ENCODE results near the gene HOXA5.
A peak's percentile ranks its signal among the peaks of the same experiment; 100 is the strongest.

HOXA5 gene

DNA sequence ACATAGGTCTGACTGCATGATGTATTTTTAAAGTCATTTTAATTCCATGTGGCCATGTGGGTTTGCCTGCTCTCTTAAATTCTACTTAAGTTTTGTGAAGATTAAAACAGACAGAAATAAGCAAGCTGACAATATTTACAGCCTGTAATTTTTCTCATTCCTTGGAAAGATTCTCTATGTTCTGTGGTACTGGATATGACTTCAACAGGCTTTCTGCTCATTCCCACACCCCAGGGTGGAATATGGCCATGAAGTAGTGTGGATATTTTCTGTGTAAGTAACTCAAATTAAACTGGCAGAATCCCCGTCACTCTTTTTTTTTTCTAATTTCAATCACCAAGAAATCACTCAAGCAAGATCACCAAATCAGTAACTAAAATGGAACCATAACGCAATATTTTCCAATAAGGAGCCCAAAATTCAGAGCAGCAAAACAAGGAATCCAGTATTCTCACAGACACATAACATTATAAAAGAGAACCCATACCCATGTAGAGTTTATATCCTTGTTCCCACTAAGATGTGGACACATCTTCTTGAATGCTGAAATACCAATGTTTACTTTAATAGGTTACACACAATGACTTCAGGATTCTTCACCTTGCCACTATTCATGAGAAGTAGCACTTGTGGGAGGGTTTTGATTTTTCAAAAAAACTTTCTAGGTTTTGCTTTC lies 5.7 kb downstream of the HOXA5 start:
- DNase-seq (ENCODE audit: low read depth in 1 of 2, low spot score in 1 of 2): no peak

DNA sequence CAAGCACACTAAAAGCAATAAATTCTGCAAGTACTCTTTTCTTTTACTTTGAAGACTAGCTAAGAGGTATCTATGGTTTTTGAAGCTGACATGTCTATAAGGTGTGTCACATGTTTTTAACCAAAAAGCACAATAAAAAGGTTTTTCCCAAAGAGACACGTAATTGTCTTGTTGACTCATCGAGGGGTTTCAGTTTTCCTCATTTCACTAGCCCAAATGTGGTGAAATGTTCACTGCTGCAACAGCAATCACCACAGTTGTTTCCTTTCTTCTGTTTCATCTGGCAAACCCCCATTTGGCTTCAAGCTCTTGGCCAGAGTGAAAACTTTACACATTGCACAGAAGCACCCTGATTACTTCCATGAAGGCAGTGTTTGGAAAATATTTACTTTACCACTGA lies 9.1 kb downstream of the HOXA5 start:
- no peak for DNase-seq (ENCODE audit: low read depth in 1 of 2, low spot score in 1 of 2)

DNA sequence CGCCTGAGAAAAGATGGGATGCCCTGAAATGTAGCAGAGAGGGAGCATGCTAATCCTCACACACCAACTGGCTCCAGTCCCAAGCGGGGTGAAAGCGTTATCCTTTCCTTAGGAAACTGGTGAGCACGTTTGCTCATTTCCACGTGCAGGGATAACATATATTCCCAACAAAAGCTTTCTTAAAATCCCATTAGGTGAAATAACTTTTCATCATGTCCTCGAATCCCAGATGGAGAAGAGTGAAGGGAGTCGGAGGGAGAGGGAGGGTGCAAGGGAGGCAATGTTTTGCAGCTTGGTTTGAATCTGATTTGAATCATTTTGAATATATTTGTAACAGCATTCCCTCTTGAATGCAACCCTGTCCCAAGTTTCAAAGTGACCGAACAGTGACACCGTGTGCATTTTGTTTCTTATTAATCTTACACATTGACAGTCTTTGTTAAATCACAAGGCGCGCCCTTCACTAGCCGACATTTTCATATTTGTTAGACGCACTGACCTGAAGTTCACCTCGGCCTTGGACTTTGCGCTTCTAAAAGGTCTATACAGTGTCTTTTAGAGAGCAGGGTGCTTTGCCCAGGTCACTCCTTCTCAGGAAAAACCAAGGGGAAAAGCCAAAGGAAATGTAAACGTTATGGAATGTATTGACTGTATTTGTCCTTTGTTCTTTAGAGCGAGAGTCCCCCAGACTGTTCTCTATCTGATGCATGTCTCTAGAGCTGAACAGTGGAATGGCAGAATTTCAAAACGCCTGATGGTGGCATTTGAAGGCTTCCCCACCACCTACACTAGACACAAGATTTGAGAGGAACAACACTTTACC lies 9.9 kb downstream of the HOXA5 start:
- no peak for DNase-seq (ENCODE audit: low read depth in 1 of 2, low spot score in 1 of 2)

DNA sequence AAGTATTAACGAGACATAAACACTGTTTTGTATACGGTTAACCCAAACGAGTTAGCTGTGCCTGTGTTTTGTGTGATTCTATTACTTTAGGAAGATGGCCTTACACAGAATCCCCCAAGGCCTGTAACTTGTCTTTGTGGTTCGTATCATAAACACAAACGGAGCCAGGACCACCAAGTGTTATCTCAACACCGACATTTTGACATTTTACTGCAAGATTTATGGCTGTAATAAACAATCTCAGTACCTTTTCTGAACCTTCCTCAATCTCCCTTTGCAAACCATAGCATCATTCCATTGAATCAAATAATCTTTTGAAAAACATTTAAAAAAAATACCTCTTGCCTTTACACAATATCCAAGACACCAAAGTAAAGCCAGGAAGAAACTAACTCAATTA lies 10.5 kb downstream of the HOXA5 start:
- no peak for DNase-seq (ENCODE audit: low read depth in 1 of 2, low spot score in 1 of 2)

DNA sequence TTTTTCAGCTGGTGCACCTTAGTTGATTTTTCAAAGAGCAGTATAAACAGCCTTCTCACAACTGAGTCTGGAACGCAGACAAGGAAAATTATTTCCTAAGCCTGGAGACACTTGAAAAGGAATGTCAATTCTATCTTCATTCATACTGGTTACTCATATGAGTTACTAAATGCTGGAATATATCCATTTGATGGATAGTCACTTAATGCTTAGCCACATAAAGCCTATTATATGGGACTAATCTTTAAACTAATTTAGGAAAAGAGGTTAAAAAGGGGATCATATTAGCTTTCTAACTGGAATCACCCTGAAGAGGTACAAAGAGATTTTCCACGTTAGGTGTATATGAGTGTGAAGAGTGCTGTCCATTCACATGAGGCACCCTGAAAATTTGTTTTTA lies 11.3 kb downstream of the HOXA5 start:
- DNase-seq (ENCODE audit: low read depth in 1 of 2, low spot score in 1 of 2): no peak

DNA sequence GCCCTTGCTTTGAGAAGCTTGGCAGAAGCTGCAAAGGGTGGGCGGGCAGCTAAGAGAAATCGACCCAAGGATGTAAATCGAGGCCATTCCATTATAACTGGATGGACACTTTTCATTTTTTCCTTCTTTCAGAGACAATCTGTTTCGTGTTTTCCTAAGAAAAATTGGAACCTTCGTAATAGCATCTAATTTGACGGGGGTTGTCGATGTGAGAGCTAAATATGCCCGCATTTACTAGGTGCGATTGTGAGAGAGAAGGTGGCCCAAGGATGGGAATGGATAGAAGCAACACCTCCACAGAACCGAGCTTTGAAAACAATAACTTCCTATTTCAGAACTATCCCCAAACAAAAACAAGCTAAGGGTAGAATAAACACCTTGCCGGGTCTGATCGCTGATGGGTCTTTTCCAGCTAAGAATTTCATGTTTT lies 12.1 kb downstream of the HOXA5 start:
- no peak for DNase-seq (ENCODE audit: low read depth in 1 of 2, low spot score in 1 of 2)

DNA sequence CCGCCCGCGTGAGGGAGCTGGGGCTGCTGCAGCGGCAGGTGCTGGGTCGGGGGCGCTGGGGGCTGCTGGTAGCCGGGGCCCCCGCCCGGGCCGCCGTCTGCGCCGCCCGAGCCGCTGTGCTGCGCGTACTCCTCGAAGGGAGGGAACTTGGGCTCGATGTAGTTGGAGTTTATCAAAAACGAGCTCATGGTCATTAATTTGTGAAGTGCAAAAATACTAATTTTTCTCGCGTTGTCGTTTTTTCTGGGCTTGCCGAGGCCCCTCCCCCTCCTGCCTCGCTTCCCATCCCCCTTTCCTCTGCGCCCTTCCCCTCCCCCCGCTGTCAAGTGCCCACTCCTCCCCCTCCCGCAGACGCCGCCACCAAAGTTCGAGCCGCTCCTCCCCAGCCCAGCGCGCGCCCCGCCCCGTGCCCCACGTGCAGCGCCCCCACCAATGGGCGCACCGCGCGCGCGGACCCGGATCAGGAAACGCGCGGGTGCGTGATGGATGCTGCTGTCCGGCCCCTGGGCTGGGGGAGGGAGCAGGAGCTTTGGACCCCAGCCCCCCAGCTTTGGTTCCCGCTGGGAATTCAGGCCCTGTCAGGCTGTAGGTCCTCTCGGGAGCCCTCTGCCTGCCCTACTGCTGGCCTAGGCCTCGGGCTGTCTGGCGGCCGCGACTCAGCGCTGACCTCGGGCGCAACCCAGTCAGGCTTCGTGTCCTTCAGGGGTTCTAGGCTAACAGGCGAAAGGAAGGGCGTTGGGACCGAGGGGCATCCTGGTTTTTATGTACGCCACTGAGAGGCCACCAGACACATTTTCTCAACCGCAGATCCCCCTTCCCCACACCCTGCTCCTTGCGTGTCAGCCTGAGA lies 12.7 kb downstream of the HOXA5 start, which contains the start of gene HOXA4:
Gene HOXA4 (minus strand): TSS at position 218 of the 850 bp plus-strand sequence. CDS start 24 bp downstream, at position 194.
- DNase-seq (ENCODE audit: low read depth in 1 of 2, low spot score in 1 of 2): peak; percentile 50 to 57

DNA sequence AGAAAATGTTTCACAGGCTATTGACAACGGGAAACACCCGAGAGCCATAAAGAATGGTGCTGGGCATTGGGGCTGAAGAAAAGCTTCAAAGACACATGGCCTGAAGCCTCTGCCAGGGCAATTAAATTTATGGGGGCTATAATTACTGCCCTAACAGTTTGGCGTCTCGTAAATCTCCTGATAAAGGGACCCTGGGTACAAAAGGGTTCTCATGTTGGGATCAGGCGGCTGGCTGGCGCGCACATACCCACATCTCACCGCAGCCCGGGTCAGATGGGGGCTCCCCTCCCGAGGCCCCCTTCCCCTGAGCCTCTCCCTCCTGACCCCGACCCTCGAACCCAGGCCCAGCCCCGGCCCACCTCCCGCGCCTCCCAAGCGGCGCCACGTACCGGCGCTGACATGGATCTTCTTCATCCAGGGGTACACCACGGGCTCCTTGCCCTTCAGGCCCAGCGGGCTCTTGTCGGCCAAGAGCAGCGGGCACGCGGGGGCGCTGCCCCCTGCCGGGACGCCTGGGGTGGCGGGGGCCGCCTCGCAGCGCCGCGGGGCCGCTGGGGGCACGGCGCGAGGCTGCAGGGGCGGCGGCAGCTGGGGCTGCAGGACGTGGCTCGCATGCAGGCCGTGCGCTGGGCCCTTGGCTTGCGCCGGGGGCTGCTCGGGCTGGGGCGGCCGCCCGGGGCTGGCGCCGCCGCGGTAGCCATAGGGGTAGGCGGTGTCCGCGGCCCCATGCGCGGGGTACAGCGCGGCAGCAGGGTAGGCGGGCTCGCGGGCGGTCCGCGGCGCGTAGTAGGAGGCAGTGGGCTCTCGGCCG lies 13.5 kb downstream of the HOXA5 start:
- DNase-seq (ENCODE audit: low read depth in 1 of 2, low spot score in 1 of 2): no peak

DNA sequence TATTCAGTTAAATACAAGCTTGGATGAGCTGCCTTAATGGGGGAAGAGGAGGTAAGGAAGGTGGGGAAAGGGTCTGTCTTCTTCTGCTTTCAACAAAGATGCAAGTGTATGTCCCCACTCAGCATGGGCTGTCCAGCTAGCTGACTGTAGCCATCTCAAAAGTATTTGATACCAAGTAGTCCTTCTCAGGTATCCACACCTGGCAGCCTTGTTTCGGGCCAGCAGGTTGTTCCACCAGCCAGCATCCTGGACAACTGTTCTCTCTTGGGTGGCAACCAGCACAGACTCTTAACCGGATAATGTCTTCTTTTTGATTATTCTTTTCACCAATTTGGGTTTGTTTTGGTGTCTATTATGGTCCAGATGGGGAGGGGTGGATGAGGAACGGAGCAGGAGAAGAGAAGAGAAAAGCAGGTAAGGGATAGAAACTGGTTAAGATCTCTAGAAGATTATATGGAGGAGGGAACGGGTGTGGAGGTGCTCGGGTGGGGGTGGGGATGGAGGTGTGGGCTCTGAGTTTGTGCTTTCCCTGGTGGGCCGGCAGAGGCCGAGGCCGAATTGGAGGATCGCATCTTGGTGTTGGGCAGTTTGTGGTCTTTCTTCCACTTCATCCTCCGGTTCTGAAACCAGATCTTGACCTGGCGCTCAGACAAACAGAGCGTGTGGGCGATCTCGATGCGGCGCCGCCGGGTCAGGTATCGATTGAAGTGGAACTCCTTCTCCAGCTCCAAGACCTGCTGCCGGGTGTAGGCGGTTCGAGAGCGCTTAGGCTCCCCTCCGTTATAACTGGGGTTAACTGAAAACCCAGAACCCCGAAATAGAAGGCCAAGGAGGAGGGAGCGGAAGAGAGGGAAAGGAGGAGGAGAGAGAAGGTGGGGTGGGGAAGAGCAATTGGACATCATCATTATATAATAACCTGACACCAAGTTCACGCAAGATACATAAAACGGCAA lies 14.4 kb downstream of the HOXA5 start:
- no peak for DNase-seq (ENCODE audit: low read depth in 1 of 2, low spot score in 1 of 2)

DNA sequence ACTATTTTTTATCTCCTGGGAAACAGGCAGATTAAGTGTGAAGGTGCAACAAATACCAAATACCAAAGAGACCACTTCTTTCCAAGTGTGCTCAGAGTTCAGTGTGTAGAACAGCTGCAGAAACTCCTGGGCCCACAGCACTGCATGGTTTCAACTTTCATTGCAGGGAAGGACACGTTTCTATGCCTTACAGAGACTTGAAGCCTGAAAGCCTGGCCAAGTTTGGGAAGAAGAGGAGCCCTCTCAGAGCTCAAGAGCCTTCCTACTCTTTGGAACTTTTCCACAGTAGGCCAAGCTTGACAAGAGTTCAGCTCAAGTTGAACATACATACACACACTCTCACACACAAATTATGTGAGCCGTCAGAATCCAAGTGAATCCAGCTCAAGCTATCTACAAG lies 15.4 kb downstream of the HOXA5 start:
- no peak for DNase-seq (ENCODE audit: low read depth in 1 of 2, low spot score in 1 of 2)

DNA sequence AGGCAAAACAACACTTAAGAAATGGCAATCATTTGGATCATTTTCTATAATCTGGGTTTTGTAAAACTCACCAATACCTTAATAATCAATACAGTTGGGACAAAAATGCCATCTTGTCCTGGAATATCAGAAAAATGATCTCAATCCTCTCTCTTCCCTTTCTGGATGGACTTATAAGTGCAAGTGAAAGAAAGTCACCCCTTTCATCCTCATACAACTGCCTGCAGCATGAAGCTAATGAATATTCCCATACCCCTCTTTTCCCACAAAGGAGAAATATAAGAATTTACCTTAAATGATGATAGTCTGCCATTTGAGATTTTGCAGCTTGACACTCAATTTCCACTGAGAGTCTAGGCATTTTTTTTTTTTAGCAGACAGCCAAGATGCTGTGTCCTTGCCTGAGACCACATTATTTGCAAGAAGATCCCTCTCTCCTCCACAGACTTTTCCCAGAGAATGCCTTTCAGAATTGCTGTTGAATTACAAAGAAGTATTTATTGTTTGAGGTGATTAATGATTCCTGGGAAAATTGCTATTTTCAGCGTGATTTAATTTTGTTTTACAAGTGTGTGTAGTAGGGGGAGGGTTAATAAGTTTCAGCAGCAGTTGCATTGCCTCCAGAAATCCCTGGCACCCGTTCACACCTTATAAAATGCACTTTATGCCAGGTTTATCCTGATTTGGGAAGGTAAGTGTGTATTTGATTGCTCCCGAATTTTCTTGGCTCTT lies 16.7 kb downstream of the HOXA5 start:
- no peak for DNase-seq (ENCODE audit: low read depth in 1 of 2, low spot score in 1 of 2)

DNA sequence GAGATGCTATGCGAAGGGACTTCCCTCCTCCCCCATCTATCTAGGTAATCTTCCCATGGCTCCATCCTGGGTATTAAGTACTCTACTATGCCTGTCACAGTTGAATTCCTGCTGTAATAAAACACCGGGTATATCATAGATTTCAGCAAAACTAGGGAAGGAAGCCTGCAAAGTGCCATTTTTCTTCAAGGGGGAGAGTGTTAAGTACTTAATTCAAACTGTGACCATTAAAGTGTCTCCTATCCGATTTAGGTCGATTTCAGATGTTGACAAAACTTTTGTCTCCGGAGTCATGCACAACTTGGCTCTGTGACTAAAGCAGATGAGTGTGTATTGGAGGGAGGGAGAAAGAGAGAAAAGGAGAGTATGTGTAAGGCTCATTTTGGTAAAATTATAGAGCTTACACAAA lies 17.5 kb downstream of the HOXA5 start:
- DNase-seq (ENCODE audit: low read depth in 1 of 2, low spot score in 1 of 2): no peak

DNA sequence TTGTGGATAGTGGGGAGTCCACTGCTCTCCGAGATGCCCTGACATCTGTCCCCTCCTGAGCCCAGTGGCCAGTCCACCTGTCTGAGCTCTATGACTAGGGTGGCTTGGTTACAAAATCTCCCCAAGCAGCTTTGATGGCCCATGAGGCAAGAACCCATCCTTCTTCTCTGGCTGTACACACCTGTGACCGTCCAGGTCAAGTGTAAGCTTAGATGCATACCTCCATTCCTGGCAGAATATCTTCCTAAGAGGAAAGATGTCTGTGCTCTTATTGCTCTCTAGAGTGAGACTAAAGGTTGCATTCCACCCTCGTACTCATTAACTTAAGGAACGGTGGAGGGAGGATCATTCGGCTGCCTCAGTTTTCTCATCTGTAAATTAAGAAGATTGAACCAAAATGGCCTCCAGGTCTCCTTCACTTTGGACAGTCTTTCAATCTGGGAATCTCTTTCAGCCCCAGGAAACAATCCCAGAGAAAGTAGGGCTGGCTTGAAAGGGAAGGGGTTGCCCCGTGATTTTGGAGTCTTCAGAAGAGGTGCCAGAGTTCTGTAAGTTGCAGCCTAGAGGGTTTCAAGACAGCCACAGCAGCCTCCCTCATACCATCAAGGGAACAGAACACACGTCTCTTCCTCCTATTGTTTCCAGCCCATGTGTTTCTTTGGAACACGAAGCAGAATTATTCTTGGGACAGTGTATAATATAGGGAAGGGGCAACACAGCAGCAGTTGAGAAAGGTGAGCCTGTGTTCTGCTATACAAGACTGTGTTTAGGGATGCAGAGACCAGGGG lies 18.4 kb downstream of the HOXA5 start:
- no peak for DNase-seq (ENCODE audit: low read depth in 1 of 2, low spot score in 1 of 2)

DNA sequence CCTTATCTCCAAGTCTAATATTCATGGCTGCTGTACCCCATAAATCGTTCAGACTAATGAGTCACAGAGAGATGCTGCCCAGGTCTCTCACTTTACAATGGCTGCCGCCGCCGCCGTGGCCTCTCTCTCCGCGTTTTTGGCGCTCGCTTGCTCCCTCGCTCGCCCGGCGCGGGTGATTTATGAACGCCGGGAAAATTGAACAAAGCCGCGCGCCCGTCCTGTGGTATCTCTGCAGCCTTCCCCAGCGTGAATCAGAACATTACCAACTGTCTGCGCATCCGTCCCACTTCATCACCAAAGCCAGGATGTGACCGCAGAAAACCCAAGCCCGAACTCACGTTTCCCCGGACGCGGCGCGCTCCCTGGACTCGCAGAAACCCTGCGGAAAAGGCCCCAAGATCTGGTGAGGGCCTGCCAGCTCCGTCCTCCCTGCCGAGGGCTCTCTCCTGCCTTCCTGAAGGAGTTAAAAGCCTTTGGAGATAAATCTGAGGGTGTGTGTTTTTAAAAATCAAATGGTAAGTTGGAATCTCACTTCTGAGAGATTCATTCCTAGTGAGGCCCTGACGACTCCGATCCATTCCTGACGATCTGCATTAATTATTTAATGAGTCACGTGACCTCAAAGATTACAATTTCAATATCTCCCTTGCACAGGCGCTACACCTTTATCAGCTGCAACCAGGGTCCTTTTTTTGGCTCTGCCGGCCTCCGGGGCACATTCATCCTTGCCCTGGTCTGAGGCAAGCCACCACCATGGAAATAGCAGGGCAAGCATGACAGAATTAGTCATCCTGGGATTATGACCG lies 19.2 kb downstream of the HOXA5 start:
- no peak for DNase-seq (ENCODE audit: low read depth in 1 of 2, low spot score in 1 of 2)

DNA sequence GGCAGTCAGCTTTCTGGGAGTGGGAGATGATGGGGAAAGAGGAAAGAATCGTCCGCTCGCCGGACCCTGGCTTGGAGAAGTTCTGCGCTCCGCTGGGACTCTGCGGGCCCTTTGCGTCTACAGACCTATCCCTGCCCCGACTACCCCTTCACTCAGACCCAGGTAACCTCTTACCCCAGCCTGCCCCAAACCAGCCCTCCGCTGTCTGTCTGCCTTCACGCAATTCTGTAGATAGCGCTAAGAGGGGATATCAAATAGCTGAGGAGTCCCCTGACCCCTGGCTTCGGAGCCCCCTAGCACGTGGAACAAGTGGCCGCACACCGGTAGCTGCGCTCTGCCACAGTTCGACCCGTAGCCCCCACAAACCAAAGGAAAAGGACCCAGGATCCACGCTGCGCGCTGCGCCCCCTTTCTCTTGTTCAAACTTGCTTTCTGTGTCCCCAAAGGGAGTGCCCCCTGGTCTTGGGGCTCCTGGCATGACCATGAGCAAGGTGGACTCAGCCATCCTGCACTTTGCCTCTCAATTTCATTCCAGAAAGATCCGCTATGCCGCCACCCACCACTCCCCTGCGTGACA lies 19.9 kb downstream of the HOXA5 start:
- no peak for DNase-seq (ENCODE audit: low read depth in 1 of 2, low spot score in 1 of 2)

DNA sequence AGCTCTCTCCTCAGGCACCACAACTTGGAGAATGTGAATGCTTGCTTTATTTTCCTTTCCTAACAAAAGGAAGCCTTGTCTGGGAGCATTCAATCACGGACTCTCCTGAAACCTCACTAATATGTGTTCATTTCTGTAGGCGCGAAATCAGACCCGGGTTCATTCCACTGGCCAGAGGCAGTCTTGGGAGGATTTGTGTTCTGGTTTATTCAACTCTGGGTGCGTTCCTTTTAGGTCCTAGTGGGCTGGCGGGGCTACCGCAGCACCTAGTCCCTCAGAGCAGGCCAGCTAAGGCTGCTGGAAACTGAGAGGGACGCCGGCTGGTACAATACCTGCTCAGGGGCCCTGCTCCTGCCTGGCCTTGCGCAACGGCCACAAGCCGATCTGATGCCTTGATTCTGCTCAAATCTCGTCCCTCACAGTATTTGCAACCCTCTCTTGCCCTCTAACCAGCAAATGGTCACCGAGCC lies 20.4 kb downstream of the HOXA5 start:
- no peak for DNase-seq (ENCODE audit: low read depth in 1 of 2, low spot score in 1 of 2)
